CD4-positive, alpha-beta T cell (primary cell): ENCODE measurements around the gene COL16A1. TPM values are rescaled to one million over a fixed set of nuclear protein-coding genes. Genes with fewer than 3 reads are reported as not detected.

Source experiments
- ATAC-seq: fragments of 200-7000 bp; cut with Tn5 transposase; one replicate; pipeline ENCODE4 v1.10.0; 2022; ENCODE audit warnings: mild to moderate bottlenecking; ENCODE audit not compliant: poor library complexity
- CTCF ChIA-PET: fragments of 350-600 bp; sonication (Branson Sonifier 250); formaldehyde crosslinking; loops from one replicate; lab custom pipeline; 2021; ENCODE audit warnings: antibody characterized with exemption, inconsistent platforms; lab: Charles Lee
- POLR2A ChIA-PET: fragments of 350-600 bp; sonication (Branson Sonifier 250); formaldehyde crosslinking; loops from one replicate; lab custom pipeline; 2021; ENCODE audit warnings: antibody characterized with exemption, inconsistent platforms; lab: Charles Lee
- DNase-seq, 14 experiments: peaks; one replicate each; pipeline ENCODE4 v3.0.0-alpha.2; 2013 to 2020; ENCODE audit warnings: mixed read lengths in 2 of 14
- H3K27ac ChIP-seq, 2 donors: one replicate each; pipeline versions ENCODE4 v1.5.1 to v1.7.0; 2013; ENCODE audit warnings: low read length in 2 of 2, low read depth in 1 of 2, mild to moderate bottlenecking in 1 of 2
- H3K27me3 ChIP-seq, 2 experiments: 1 replicate in 1 of 2; 2 replicates in 1 of 2; pipeline versions ENCODE4 v1.6.1 to v1.7.0; 2013; ENCODE audit warnings: low read length in 2 of 2, control low read depth in 1 of 2, mild to moderate bottlenecking in 1 of 2, moderate library complexity in 1 of 2; ENCODE audit not compliant: insufficient read depth in 2 of 2, control insufficient read depth in 1 of 2
- H3K36me3 ChIP-seq: one replicate; pipeline ENCODE4 v1.6.1; 2013; ENCODE audit warnings: low read length, control low read depth; ENCODE audit not compliant: insufficient read depth
- H3K4me1 ChIP-seq: one replicate; pipeline ENCODE4 v1.6.1; 2013; ENCODE audit warnings: low read length, control low read depth; ENCODE audit not compliant: insufficient read depth
- H3K4me3 ChIP-seq: one replicate; pipeline ENCODE4 v1.5.1; 2013; ENCODE audit warnings: mild to moderate bottlenecking, low read length, moderate library complexity
- H3K9me3 ChIP-seq, 2 experiments: 1 replicate in 1 of 2; 2 replicates in 1 of 2; pipeline versions ENCODE4 v1.6.1 to v1.7.0; 2013; ENCODE audit warnings: low read length in 2 of 2, mild to moderate bottlenecking in 2 of 2, control low read depth in 1 of 2, moderate library complexity in 1 of 2; ENCODE audit not compliant: control insufficient read depth in 1 of 2, insufficient read depth in 1 of 2
- H3K27ac Mint-ChIP-seq: one replicate; pipeline ENCODE4 v1.8.0; 2020; ENCODE audit warnings: mixed read lengths
- H3K27me3 Mint-ChIP-seq: one replicate; pipeline ENCODE4 v1.8.0; 2021; ENCODE audit warnings: mixed read lengths
- H3K36me3 Mint-ChIP-seq: one replicate; pipeline ENCODE4 v1.8.0; 2021; ENCODE audit warnings: low read depth, mixed read lengths
- H3K4me1 Mint-ChIP-seq: one replicate; pipeline ENCODE4 v1.8.0; 2021; ENCODE audit warnings: low read depth, mixed read lengths
- H3K4me3 Mint-ChIP-seq: one replicate; pipeline ENCODE4 v1.8.0; 2020; ENCODE audit warnings: mild to moderate bottlenecking, mixed read lengths
- H3K9me3 Mint-ChIP-seq: one replicate; pipeline ENCODE4 v1.8.0; 2020; ENCODE audit warnings: mixed read lengths
- CTCF ChIP-seq: fragments of 200-600 bp; IDR thresholded peaks from one replicate; pipeline ENCODE4 v1.8.0; 2022; ENCODE audit warnings: antibody characterized with exemption, mild to moderate bottlenecking
- intact Hi-C, 2 experiments: fragments of 100-400 bp; cut with DNase I in 1 of 2; cut with micrococcal nuclease in 1 of 2; formaldehyde crosslinking; loops; one replicate each; pipeline versions ENCODE4 v1.15.1 to v1.9.0; 2023 to 2025; cut with DNase I, micrococcal nuclease
- total RNA-seq, 174 experiments: library from RNA in 2 of 174; stranded (reverse) in 2 of 174; gene quantifications; one replicate each; pipeline ENCODE4 v1.2.3 and lab custom pipeline; 2021 to 2026

COL16A1 gene
- total RNA-seq, 2 experiments from 2014 or later: not detected

- no peaks in the 10 kb centered on the region for H3K9me3 Mint-ChIP-seq
- H3K4me1 ChIP-seq: no peaks in the 10 kb centered on the region
- intact Hi-C loops: no loop called here
- ChIA-PET CTCF (no interaction called here), POLR2A (interaction anchor here (1.3 to 1.5 kb wide), 2 partner anchors 9 to 10 kb away, joined by 3 read pairs; no protein-coding TSS in a partner anchor)
- H3K36me3 ChIP-seq: no peaks in the 10 kb centered on the region
- no peak overlapping the region for H3K4me3 Mint-ChIP-seq
- no peak overlapping the region for H3K4me3 ChIP-seq
- TF ChIP-seq CTCF: no peak
- no peaks in the 10 kb centered on the region for H3K27me3 ChIP-seq
- no peaks in the 10 kb centered on the region for H3K27me3 Mint-ChIP-seq
- H3K4me1 Mint-ChIP-seq: no peaks in the 10 kb centered on the region
- no peak for DNase-seq
- peaks cover 0 to 7% of the 10 kb centered on the region in 2 experiments for H3K9me3 ChIP-seq
- no peaks in the 10 kb centered on the region for H3K36me3 Mint-ChIP-seq
- no peak overlapping the region for H3K27ac ChIP-seq
- no peak for ATAC-seq
- H3K27ac Mint-ChIP-seq: no peak overlapping the region
Measured at GRCh38 chr1:31653717-31654473, 49.9 kb downstream of the COL16A1 start.

GRCh38 chr1:31652891-31653499, 50.8 kb downstream of the COL16A1 start:
- Mint-ChIP-seq H3K9me3 (no peaks in the 10 kb centered on the region), H3K4me1 (no peaks in the 10 kb centered on the region), H3K27ac (no peak overlapping the region), H3K4me3 (no peak overlapping the region), H3K27me3 (no peaks in the 10 kb centered on the region), H3K36me3 (no peaks in the 10 kb centered on the region)
- ChIA-PET POLR2A (no interaction called here), CTCF (no interaction called here)
- Histone ChIP-seq H3K36me3 (no peaks in the 10 kb centered on the region), H3K4me3 (no peak overlapping the region), H3K4me1 (no peaks in the 10 kb centered on the region), H3K27me3 (no peaks in the 10 kb centered on the region), H3K27ac (no peak overlapping the region), H3K9me3 (peaks cover 0 to 4% of the 10 kb centered on the region in 2 experiments)
- intact Hi-C loops: no loop called here
- ATAC-seq: no peak
- TF ChIP-seq CTCF: no peak
- DNase-seq: no peak

GRCh38 chr1:31651766-31652165, 52.1 kb downstream of the COL16A1 start:
- Histone ChIP-seq H3K36me3 (no peaks in the 10 kb centered on the region), H3K4me3 (no peak overlapping the region), H3K9me3 (peaks cover 0 to 4% of the 10 kb centered on the region in 2 experiments), H3K27me3 (no peaks in the 10 kb centered on the region), H3K4me1 (no peaks in the 10 kb centered on the region), H3K27ac (no peak overlapping the region)
- Mint-ChIP-seq H3K27ac (no peak overlapping the region), H3K27me3 (no peaks in the 10 kb centered on the region), H3K4me1 (no peaks in the 10 kb centered on the region), H3K4me3 (no peak overlapping the region), H3K36me3 (no peaks in the 10 kb centered on the region), H3K9me3 (no peaks in the 10 kb centered on the region)
- POLR2A ChIA-PET: no interaction called here
- ATAC-seq (no peak), DNase-seq (no peak)
- TF ChIP-seq CTCF: no peak
- intact Hi-C loops: no loop called here
- CTCF ChIA-PET: no interaction called here
